ENCODE data around the gene PKNOX2. TPM values are rescaled to one million over a fixed set of nuclear protein-coding genes. Genes with fewer than 3 reads are reported as not detected.
"Not testable (repeated sequence)": the region's sequence is repeated elsewhere in the genome, so short reads cannot be mapped to it uniquely, and the experiment has no call there.

The PKNOX2 gene
- total RNA-seq, 1 donor from 2014 or later: 3.4 TPM

GRCh38 chr11:125214601-125215565 is 50.3 kb downstream of the PKNOX2 start:
- intact Hi-C loops (cut with DNase I): no loop called here
- no peak overlapping the region for H3K4me3 ChIP-seq
- no peaks in the 10 kb centered on the region for H3K36me3 ChIP-seq
- no peak overlapping the region for H3K27ac ChIP-seq
- H3K9me3 ChIP-seq: no peaks in the 10 kb centered on the region
- peaks cover 4% of the 10 kb centered on the region for H3K4me1 ChIP-seq
- TF ChIP-seq CTCF (IDR thresholded peaks at IDR 0.05): no peak
- TF ChIP-seq POLR2AphosphoS5 (IDR thresholded peaks at IDR 0.05; ENCODE audit: insufficient read depth in 1 of 2, low read depth in 1 of 2): no peak
- TF ChIP-seq POLR2A (IDR thresholded peaks at IDR 0.05): no peak
- H3K27me3 ChIP-seq: no peaks in the 10 kb centered on the region
- DNase-seq (ENCODE audit: extremely low spot score in 2 of 2): no peak

- Histone ChIP-seq H3K9me3 (no peaks in the 10 kb centered on the region), H3K36me3 (no peaks in the 10 kb centered on the region), H3K27ac (no peak overlapping the region), H3K27me3 (no peaks in the 10 kb centered on the region), H3K4me1 (peaks cover 4% of the 10 kb centered on the region), H3K4me3 (no peak overlapping the region)
- no peak for TF ChIP-seq POLR2A (IDR thresholded peaks at IDR 0.05)
- no peak for TF ChIP-seq CTCF (IDR thresholded peaks at IDR 0.05)
- no peak for DNase-seq (ENCODE audit: extremely low spot score in 2 of 2)
- intact Hi-C loops (cut with DNase I): no loop called here
Observed at GRCh38 chr11:125215976-125216375, 51.4 kb downstream of the PKNOX2 start.

GRCh38 chr11:125218336-125218735 is 53.8 kb downstream of the PKNOX2 start:
- Histone ChIP-seq H3K27ac (no peak overlapping the region), H3K4me3 (no peak overlapping the region), H3K9me3 (no peaks in the 10 kb centered on the region), H3K27me3 (no peaks in the 10 kb centered on the region), H3K36me3 (no peaks in the 10 kb centered on the region), H3K4me1 (no peaks in the 10 kb centered on the region)
- intact Hi-C loops (cut with DNase I): no loop called here
- TF ChIP-seq CTCF (IDR thresholded peaks at IDR 0.05) (no peak), POLR2AphosphoS5 (IDR thresholded peaks at IDR 0.05; ENCODE audit: insufficient read depth in 1 of 2, low read depth in 1 of 2) (no peak), POLR2A (IDR thresholded peaks at IDR 0.05) (no peak)
- no peak for DNase-seq (ENCODE audit: extremely low spot score in 2 of 2)

GRCh38 chr11:125221461-125221860 is 56.9 kb downstream of the PKNOX2 start:
- Histone ChIP-seq H3K27ac (no peak overlapping the region), H3K36me3 (no peaks in the 10 kb centered on the region), H3K4me1 (no peaks in the 10 kb centered on the region), H3K27me3 (no peaks in the 10 kb centered on the region), H3K9me3 (no peaks in the 10 kb centered on the region), H3K4me3 (no peak overlapping the region)
- intact Hi-C loops (cut with DNase I): no loop called here
- DNase-seq (ENCODE audit: extremely low spot score in 2 of 2): no peak
- TF ChIP-seq CTCF (IDR thresholded peaks at IDR 0.05): no peak

- DNase-seq (ENCODE audit: extremely low spot score in 2 of 2): no peak
- no peaks in the 10 kb centered on the region for H3K9me3 ChIP-seq
- H3K4me1 ChIP-seq: no peaks in the 10 kb centered on the region
- no peak overlapping the region for H3K4me3 ChIP-seq
- no peaks in the 10 kb centered on the region for H3K27me3 ChIP-seq
- TF ChIP-seq CTCF (IDR thresholded peaks at IDR 0.05): no peak
- no peak for TF ChIP-seq POLR2A (IDR thresholded peaks at IDR 0.05)
- no peak for TF ChIP-seq POLR2AphosphoS5 (IDR thresholded peaks at IDR 0.05; ENCODE audit: insufficient read depth in 1 of 2, low read depth in 1 of 2)
- H3K27ac ChIP-seq: no peak overlapping the region
- intact Hi-C loops (cut with DNase I): no loop called here
- H3K36me3 ChIP-seq: no peaks in the 10 kb centered on the region
Observed at GRCh38 chr11:125222494-125222893, 57.9 kb downstream of the PKNOX2 start.

- H3K27ac ChIP-seq; intact Hi-C loops (cut with DNase I); H3K4me3 ChIP-seq: not testable (repeated sequence)
Observed at GRCh38 chr11:125223161-125223560, 58.6 kb downstream of the PKNOX2 start.

More at GRCh38 chr11:125223161-125223560, 58.6 kb downstream of the PKNOX2 start:
- not testable (repeated sequence) for H3K9me3 ChIP-seq; DNase-seq (ENCODE audit: extremely low spot score in 2 of 2); H3K27me3 ChIP-seq; H3K36me3 ChIP-seq; H3K4me1 ChIP-seq

Data from vagina (tissue), 2 donors.